HTERT RPE-1 (cell line): ENCODE data around the gene NFIX.

Experiments
- in situ Hi-C: fragments of 300-500 bp; cut with MboI; formaldehyde crosslinking; loops from 4 replicates; pipeline ENCODE4 v1.14.3; 2020; ENCODE audit warnings: low sequenced_read_pairs

NFIX gene

GRCh38 chr19:13018035-13018914, 23.0 kb downstream of the NFIX start:
- in situ Hi-C loops, result no loop called here

GRCh38 chr19:13019332-13019731, 24.1 kb downstream of the NFIX start:
- in situ Hi-C loops, result no loop called here

DNA sequence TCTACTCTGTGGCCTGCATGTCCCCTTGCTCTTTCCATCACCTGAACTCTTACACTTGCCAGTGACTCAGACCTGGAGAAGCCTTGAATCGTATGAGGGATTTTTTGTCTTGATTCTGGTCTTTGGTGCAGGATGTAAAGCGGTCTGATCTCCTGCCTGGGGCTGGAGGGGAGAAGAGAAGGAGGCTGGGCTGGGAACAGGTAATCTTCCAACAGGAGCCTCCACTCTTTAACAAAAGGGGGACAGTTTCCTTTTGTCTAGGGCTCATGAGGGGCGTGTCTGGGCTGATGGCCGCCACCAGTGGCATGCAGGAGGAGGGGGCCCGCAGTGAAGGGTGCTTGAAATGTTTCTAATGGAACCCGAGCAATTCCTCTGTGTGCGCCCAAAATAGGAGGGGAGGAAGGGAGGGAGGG, 24.7 kb downstream of the NFIX start:
- in situ Hi-C loops, result no loop called here

DNA sequence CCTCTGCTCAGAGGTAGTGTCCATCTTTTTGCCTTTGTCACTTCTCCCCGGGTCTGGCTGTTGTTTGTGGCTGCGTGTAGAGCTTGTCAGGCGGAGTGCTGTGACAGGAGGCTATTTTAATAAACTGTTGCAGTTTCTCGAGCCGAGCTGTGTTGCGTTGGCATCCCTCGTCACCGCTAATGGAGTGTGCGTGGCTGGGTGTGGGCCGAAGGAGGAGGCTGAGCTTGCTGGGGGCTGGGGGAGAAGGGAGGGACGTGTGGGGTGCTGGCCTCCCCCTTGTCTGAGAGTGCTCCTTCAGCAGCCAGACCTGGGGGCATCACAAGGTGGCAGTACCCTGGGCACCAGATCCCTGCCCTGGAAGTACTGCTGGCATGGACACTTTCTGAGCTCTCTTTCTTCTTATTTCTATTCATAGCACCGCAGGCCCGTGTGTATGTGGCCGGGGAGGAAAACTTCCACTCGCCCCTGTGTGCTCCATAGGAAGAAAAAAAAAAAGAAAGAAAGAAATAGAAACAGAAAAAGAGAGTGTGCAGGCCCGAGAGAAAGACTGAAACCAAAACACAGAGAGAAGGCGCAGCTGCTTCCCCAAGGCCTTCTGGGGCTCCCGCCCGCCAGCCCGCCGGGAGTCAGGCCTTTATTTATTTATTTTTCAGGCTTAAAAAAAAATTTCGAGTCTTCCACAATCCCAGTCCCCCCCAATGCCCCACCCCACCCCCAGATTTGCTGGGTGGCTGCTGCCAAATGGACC, 27.0 kb downstream of the NFIX start:
- in situ Hi-C loops, result no loop called here

GRCh38 chr19:13022859-13023636, 27.8 kb downstream of the NFIX start:
- in situ Hi-C loops, result no loop called here

GRCh38 chr19:13023656-13024055, 28.4 kb downstream of the NFIX start:
- in situ Hi-C loops, result no loop called here

DNA sequence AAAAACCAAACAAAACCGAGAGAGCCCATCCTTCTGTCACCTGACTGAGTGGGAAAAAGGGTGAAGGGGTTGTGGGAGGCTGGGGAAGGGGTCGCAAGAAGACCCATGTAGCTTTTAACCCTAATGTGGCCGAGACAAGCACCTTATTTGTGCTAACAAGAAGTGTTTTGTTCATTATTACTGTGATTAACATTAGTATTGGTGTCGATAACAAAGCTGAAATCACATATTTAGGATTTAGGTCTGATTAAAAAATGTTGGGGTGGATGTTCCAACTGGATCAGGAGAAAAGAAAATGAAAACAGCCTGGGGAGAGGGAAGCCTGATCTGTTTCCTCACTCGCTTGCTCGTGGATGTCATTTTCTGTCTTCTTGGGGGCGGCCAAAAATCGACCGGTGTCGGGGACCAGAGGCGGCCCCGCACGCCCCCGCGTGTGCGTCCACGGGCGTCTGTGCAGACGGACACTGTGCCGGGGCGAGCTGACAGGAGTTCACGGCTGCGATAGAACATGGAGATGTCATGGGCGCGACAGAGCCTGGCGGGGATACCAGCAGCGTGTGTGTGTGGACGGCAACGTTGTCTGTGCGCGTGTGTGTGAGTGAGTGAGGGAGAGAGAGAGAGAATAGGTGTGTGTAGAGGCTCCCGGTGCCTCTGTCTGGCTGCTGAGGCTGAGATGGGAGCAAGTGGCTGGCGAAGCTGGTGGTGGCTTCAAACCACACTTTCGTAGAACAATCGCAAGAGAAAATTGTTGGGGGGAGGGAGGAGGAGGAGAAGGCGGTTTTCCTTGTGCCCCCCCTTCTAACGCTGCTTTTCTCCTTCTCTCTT, 29.1 kb downstream of the NFIX start:
- in situ Hi-C loops, result no loop called here

DNA sequence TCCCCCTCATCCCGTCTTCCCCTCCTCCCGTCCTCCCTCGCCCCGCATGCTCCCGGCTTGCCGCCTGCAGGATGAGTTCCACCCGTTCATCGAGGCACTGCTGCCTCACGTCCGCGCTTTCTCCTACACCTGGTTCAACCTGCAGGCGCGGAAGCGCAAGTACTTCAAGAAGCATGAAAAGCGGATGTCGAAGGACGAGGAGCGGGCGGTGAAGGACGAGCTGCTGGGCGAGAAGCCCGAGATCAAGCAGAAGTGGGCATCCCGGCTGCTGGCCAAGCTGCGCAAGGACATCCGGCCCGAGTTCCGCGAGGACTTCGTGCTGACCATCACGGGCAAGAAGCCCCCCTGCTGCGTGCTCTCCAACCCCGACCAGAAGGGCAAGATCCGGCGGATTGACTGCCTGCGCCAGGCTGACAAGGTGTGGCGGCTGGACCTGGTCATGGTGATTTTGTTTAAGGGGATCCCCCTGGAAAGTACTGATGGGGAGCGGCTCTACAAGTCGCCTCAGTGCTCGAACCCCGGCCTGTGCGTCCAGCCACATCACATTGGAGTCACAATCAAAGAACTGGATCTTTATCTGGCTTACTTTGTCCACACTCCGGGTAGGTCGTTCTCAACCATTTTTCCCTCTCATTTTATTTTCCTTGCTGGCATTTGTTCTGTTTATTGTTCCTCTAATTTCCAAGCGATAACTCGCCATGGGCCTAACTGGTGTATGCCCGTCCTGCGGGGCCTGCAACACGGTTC, 29.8 kb downstream of the NFIX start:
- in situ Hi-C loops, result no loop called here

- in situ Hi-C loops, result no loop called here
Observed at GRCh38 chr19:13025819-13026456, 30.7 kb downstream of the NFIX start.

DNA sequence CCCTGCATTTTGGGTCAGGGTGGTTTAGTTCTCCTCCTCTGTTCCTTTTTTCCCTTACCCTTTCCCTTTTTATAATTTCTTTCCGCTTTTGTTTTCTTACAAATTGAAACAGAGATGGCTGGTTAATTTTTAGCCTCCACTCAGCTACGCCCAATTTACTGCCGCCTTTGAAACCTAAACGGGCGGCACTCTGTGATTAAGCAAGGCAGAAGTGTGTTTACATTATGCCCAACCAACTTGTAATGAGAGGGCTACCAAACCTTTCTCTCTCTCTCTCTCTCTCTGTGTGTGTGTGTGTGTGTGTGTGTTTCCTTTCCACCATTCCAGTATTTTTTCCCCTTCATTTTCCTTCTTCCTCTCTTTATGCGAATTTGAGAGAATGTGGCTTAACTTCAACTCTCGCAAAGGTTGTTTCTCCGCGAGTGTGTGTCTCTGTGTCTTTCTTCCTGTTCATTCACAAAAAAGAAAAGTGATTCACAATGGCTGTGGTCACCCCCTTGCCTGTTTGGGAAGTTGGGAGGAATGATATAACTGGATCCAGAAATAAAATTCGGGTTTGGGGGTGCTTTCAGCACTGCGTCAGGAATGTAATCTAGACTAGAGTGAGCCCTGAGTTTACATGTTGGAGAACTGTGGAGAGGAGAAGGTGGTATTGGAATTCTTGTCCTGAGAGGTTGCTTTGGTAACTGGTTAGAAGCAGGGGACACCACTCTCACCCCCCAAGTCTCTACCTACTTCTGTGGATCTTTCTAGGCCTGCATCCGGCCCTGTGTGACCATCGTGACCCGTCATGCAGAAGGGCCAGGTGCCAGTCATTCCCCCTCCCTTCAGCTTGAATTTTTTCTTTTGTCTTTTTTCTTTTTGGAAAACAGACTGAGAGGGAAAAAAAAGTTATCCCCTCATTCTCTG, 31.4 kb downstream of the NFIX start:
- in situ Hi-C loops, result no loop called here

DNA sequence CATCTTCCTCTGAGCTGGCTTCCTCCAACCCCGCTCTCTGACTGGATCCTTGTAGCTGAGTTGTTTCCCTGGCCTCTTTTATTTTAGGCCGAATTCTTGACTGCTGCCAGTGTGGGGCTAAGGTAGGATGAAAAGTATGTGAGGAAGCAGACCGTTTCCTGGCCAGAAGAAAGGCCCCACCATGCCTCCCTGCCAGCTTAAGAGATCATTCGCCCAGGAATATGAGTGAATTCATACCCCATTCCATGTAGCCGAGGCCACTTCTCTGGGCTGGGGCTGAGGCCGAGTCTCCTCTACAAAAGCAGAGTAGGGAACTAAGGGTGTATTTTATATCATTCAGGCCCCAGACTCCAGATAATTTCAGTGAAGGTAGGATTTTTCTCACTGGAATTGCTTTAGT, 32.3 kb downstream of the NFIX start:
- in situ Hi-C loops, result no loop called here

GRCh38 chr19:13028027-13028426, 32.8 kb downstream of the NFIX start:
- in situ Hi-C loops, result no loop called here

DNA sequence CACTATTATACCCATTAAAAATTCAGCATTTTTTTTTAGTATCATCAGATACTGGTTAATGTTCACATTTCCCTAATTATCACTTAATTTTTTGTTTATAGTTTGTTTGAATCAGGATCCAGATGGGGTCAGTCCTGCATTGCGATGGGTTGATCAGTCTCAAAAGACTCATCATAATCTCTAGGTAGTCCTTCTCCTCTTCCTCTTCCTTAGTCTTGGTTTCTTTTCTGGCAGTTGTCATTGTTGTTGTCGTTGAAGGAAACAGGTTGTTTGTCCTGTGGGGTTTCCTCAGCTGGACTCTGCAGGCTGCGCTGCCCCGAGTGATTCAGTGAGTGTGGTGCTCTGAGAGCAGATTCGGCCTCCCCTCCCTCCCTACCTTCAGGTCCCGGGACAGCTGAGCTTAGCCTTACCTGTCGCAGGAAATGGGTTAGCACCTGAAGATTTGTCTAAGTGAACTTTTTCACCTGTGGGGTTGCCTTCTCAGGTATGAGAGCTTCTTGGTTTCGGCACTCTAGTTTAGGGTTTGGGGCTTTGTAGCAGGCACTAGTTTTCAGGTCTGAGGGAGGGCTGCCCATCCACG, 34.1 kb downstream of the NFIX start:
- in situ Hi-C loops, result no loop called here

- in situ Hi-C loops, result no loop called here
Observed at GRCh38 chr19:13029893-13030292, 34.6 kb downstream of the NFIX start.

DNA sequence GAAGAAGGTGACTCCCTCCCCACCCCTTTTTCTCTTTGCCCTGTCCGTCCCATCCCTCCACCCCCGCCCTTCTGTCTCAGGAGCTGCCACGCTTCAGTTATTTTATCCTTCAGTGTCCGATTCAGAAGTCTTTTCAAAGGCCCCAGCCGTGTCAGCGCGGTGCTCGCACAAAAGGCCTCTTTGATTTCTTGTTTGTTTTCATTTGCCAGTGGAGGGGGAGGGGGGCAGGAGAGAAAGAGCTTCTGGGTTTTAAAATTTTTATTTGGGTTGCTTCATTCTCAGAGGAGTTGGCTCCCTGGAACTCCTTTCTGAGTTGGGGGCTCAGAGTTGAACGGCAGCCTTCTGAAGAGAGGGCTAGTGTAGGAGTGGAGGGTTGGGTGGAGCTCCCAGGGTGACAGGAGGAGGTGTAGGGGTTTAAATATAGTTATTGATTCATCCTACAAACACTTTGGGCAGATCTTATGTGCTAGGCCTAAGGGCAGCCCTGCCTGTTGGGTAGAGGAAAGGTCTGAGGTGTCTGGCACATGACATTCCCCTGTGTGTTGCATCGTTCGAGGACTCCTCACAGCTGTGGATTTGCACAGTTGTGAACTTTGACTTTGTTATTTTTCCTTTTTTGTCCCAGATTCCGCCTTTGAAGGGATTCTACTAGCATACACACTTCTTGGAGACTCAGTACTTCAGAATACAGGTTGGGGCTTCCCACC, 36.8 kb downstream of the NFIX start:
- in situ Hi-C loops, result no loop called here

- in situ Hi-C loops, result no loop called here
Observed at GRCh38 chr19:13032837-13033236, 37.6 kb downstream of the NFIX start.

- in situ Hi-C loops, result no loop called here
Observed at GRCh38 chr19:13033244-13033643, 38.0 kb downstream of the NFIX start.
